K562 (cell line): ENCODE results near the gene CCDC136. TPM values are rescaled to one million over a fixed set of nuclear protein-coding genes. Genes with fewer than 3 reads are reported as not detected.

Experiments used
- ATAC-seq: fragments of 200-7000 bp; cut with Tn5 transposase; 3 replicates; pipeline ENCODE4 v1.9.1; 2020; ENCODE audit warnings: moderate library complexity
- BruUV-seq: library from RNA; stranded (reverse); fragments of 400-500 nt; replicated peaks from 2 replicates; lab custom pipeline; 2021; lab: Mats Ljungman, UMichigan
- CTCF ChIA-PET: fragments of 300-600 bp; formaldehyde crosslinking; extraction: SDS; loops from one replicate; lab custom pipeline; 2021; ENCODE audit warnings: low intra/inter-chr PET ratio; lab: Yijun Ruan, JAX
- POLR2A ChIA-PET: fragments of 300-600, 350-650 bp; sonication (Branson Sonifier 250); formaldehyde crosslinking; extraction: SDS; loops from one replicate; lab custom pipeline; 2021; ENCODE audit warnings: antibody characterized with exemption, inconsistent platforms; lab: Yijun Ruan, JAX
- DNase-seq, 4 experiments: peaks; one replicate each; pipeline versions ENCODE4 v3.0.0 to v3.0.0-alpha.2; 2011 to 2018; ENCODE audit warnings: low spot score in 3 of 4, mixed read lengths in 3 of 4; ENCODE audit errors: extremely low read depth in 1 of 4
- FAIRE-seq: peaks from 2 replicates; lab custom pipeline; 2011; peaks lifted over from hg19 to GRCh38; lab: Jason Lieb, UNC
- H2AFZ ChIP-seq: 2 replicates; pipeline ENCODE4 v1.6.0; 2011; ENCODE audit warnings: low read depth, low read length, control low read depth, inconsistent platforms
- H3K27ac ChIP-seq: fragments of 200-600 bp; 3 replicates; pipeline ENCODE4 v1.8.0; 2011; ENCODE audit warnings: low read depth, mild to moderate bottlenecking, control low read depth, inconsistent platforms, low read length, moderate library complexity, mixed read lengths; ENCODE audit errors: extremely low read depth
- H3K27me3 ChIP-seq, 2 experiments: fragments of 300-600 bp in 1 of 2; 2 replicates in 1 of 2; 3 replicates in 1 of 2; pipeline versions ENCODE4 v1.6.0 to v1.8.0; 2011; ENCODE audit warnings: inconsistent platforms in 2 of 2, low read length in 2 of 2, mild to moderate bottlenecking in 1 of 2, mixed read lengths in 1 of 2, moderate library complexity in 1 of 2; ENCODE audit not compliant: control insufficient read depth in 2 of 2, insufficient read depth in 2 of 2
- H3K36me3 ChIP-seq: fragments of 300-600 bp; 3 replicates; pipeline ENCODE4 v1.8.0; 2011; ENCODE audit warnings: mild to moderate bottlenecking, low read length, inconsistent platforms; ENCODE audit not compliant: control insufficient read depth, insufficient read depth
- H3K4me1 ChIP-seq, 2 experiments: fragments of 200-600 bp in 1 of 2; replicated peaks in 1 of 2; 2 replicates in 1 of 2; 3 replicates in 1 of 2; pipeline versions ENCODE4 v1.5.1 to v1.8.0; 2011; ENCODE audit warnings: inconsistent platforms in 2 of 2, low read length in 2 of 2, mild to moderate bottlenecking in 1 of 2, mixed read lengths in 1 of 2, moderate library complexity in 1 of 2; ENCODE audit not compliant: control insufficient read depth in 2 of 2, insufficient read depth in 2 of 2
- H3K4me2 ChIP-seq: 2 replicates; pipeline ENCODE4 v1.6.1; 2011; ENCODE audit warnings: low read length, control low read depth, inconsistent platforms, mixed read lengths; ENCODE audit not compliant: insufficient read depth
- H3K4me3 ChIP-seq: fragments of 200-600 bp; sonication (generic), shearing (Covaris generic); 2 replicates; pipeline ENCODE4 v1.5.1; 2016; ENCODE audit warnings: control low read depth, inconsistent platforms
- H3K79me2 ChIP-seq: fragments of 200-600 bp; 3 replicates; pipeline ENCODE4 v1.8.0; 2011; ENCODE audit warnings: low read length, inconsistent platforms; ENCODE audit not compliant: control insufficient read depth, insufficient read depth
- H3K9ac ChIP-seq, 2 experiments: 2 replicates each; pipeline versions ENCODE4 v1.6.0 to v1.6.1; 2011; ENCODE audit warnings: low read depth in 2 of 2, low read length in 2 of 2, control low read depth in 1 of 2, inconsistent platforms in 1 of 2, mild to moderate bottlenecking in 1 of 2, mixed read lengths in 1 of 2; ENCODE audit not compliant: insufficient read depth in 1 of 2
- H3K9me1 ChIP-seq: one replicate; pipeline ENCODE4 v1.6.0; 2011; ENCODE audit warnings: inconsistent platforms, mild to moderate bottlenecking, low read length, moderate library complexity; ENCODE audit not compliant: control insufficient read depth, insufficient read depth
- H3K9me3 ChIP-seq: replicated peaks from 2 replicates; pipeline ENCODE4 v1.5.1; 2011; ENCODE audit warnings: low read depth, low read length, inconsistent platforms; ENCODE audit not compliant: control insufficient read depth, insufficient read depth
- H4K20me1 ChIP-seq: replicated peaks from 2 replicates; pipeline ENCODE4 v1.6.1; 2011; ENCODE audit warnings: low read length, inconsistent platforms, mixed read lengths; ENCODE audit not compliant: control insufficient read depth, insufficient read depth
- CBFB ChIP-seq: sonication (generic); formaldehyde crosslinking; IDR thresholded peaks from 2 replicates; pipeline ENCODE4 v1.4.0; 2020; ENCODE audit warnings: mild to moderate bottlenecking, missing genetic modification reagents
- CCNT2 ChIP-seq: IDR thresholded peaks from 2 replicates; pipeline ENCODE4 v1.6.1; 2011; ENCODE audit warnings: borderline replicate concordance, low read depth, mild to moderate bottlenecking, moderate library complexity, mixed read lengths, low read length; ENCODE audit not compliant: insufficient read length; ENCODE audit errors: extremely low read depth
- CREBBP ChIP-seq: IDR thresholded peaks from one replicate; pipeline ENCODE4 v1.6.1; 2012; ENCODE audit warnings: low read depth, mild to moderate bottlenecking, control low read depth, inconsistent platforms, low read length
- GATAD2B ChIP-seq: fragments of 450-650 bp; IDR thresholded peaks from 2 replicates; pipeline ENCODE4 v1.6.1; 2017; ENCODE audit warnings: mild to moderate bottlenecking, borderline replicate concordance
- KAT7 ChIP-seq: sonication (generic); formaldehyde crosslinking; IDR thresholded peaks from 2 replicates; pipeline ENCODE4 v1.8.0; 2022; ENCODE audit warnings: missing genetic modification reagents, mild to moderate bottlenecking, borderline replicate concordance
- KHSRP ChIP-seq: fragments of 450-650 bp; IDR thresholded peaks from 2 replicates; pipeline ENCODE4 v1.6.1; 2017
- MCM7 ChIP-seq, 2 experiments: fragments of 450-650 bp; IDR thresholded peaks; 2 replicates each; pipeline ENCODE4 v1.6.1; 2016 to 2018
- POLR2G ChIP-seq: fragments of 200-400 bp; formaldehyde crosslinking; IDR thresholded peaks from 2 replicates; pipeline ENCODE4 v1.6.1; 2017; ENCODE audit warnings: low read depth, mild to moderate bottlenecking, antibody characterized with exemption, low read length, moderate library complexity
- RBM22 ChIP-seq: fragments of 200-400 bp; formaldehyde crosslinking; IDR thresholded peaks from 2 replicates; pipeline ENCODE4 v1.6.1; 2018; ENCODE audit warnings: low read length, low read depth; ENCODE audit not compliant: poor library complexity, severe bottlenecking
- SMAD4 ChIP-seq: fragments of 250-450 bp; sonication (Bioruptor Pico); conservative IDR thresholded peaks from 2 replicates; pipeline ENCODE4 v1.8.0; 2021; ENCODE audit warnings: inconsistent platforms, mild to moderate bottlenecking, moderate library complexity
- TRIM24 ChIP-seq, 2 experiments: fragments of 450-650 bp; IDR thresholded peaks; 2 replicates each; pipeline ENCODE4 v1.6.1; 2016
- ZNF174 ChIP-seq: fragments of 250-450 bp; sonication (Bioruptor Pico); IDR thresholded peaks from 2 replicates; pipeline ENCODE4 v1.4.0; 2020; ENCODE audit warnings: mild to moderate bottlenecking
- ZNF263 ChIP-seq: sonication (generic); formaldehyde crosslinking; IDR thresholded peaks from 2 replicates; pipeline ENCODE4 v1.8.0; 2022; ENCODE audit warnings: mild to moderate bottlenecking, missing genetic modification reagents, borderline replicate concordance
- ZNF668 ChIP-seq: fragments of 250-450 bp; sonication (Bioruptor Pico); IDR thresholded peaks from 2 replicates; pipeline ENCODE4 v1.8.0; 2022; ENCODE audit warnings: mild to moderate bottlenecking, inconsistent platforms
- WGBS: fragments of 100-300 bp; shearing (Covaris generic); methylation state at CpG from one replicate; pipeline ENCODE4 v1.1.6; 2016; ENCODE audit warnings: low coverage, mixed read lengths; ENCODE audit not compliant: insufficient coverage; ENCODE audit errors: missing lambda C conversion rate; 5-methylcytosine and 5-hydroxymethylcytosine counted together
- in situ Hi-C: fragments of 300-500 bp; cut with MboI; formaldehyde crosslinking; loops from 4 replicates; pipeline ENCODE4 v1.15.0; 2018; ENCODE audit warnings: inconsistent platforms, mixed read lengths
- intact Hi-C: fragments of 100-400 bp; cut with micrococcal nuclease; formaldehyde crosslinking; loops from 2 replicates; pipeline ENCODE4 v1.14.2; 2022
- polyA plus RNA-seq, 8 experiments: library from polyadenylated mRNA; depleted of rRNA in 4 of 8; stranded (reverse) in 5 of 8; unstranded in 3 of 8; fragments of >200 nt; fragmentation: Nextera tagmentation in 2 of 8; fragmentation: Illumina TruSeq in 1 of 8; extraction: Ambion mirVana in 2 of 8; extraction: Trizol in 1 of 8; gene quantifications; 2 replicates each; pipeline versions ENCODE4 v1.2.1 to v1.2.3, GENCODE V29; 2011 to 2014; ENCODE audit warnings: inconsistent platforms in 1 of 8, missing spikeins in 1 of 8
- total RNA-seq, 7 experiments: library from RNA; depleted of rRNA in 6 of 7; stranded (reverse); fragments of >200 nt in 6 of 7; fragmentation: Illumina TruSeq in 2 of 7; extraction: Trizol in 2 of 7; gene quantifications; 2 replicates each; pipeline versions ENCODE4 v1.2.1 to v1.2.3, GENCODE V29; 2011 to 2021; ENCODE audit warnings: low replicate concordance in 1 of 7
- TF ChIP-seq, protein P1 (sequence below): fragments of 450-650 bp; IDR thresholded peaks from 2 replicates; pipeline ENCODE4 v1.6.1; 2017; ENCODE audit warnings: mild to moderate bottlenecking, moderate library complexity
- TF ChIP-seq, protein P2 (sequence below): sonication (generic); IDR thresholded peaks from 2 replicates; pipeline ENCODE4 v1.6.1; 2016

The CCDC136 gene
- total and polyA plus RNA-seq, 9 of the 15 experiments (the other 6 are each of a cell fraction or from before 2014, with no cell fraction given): 2.4 to 40.8 (median 26.5) TPM

DNA sequence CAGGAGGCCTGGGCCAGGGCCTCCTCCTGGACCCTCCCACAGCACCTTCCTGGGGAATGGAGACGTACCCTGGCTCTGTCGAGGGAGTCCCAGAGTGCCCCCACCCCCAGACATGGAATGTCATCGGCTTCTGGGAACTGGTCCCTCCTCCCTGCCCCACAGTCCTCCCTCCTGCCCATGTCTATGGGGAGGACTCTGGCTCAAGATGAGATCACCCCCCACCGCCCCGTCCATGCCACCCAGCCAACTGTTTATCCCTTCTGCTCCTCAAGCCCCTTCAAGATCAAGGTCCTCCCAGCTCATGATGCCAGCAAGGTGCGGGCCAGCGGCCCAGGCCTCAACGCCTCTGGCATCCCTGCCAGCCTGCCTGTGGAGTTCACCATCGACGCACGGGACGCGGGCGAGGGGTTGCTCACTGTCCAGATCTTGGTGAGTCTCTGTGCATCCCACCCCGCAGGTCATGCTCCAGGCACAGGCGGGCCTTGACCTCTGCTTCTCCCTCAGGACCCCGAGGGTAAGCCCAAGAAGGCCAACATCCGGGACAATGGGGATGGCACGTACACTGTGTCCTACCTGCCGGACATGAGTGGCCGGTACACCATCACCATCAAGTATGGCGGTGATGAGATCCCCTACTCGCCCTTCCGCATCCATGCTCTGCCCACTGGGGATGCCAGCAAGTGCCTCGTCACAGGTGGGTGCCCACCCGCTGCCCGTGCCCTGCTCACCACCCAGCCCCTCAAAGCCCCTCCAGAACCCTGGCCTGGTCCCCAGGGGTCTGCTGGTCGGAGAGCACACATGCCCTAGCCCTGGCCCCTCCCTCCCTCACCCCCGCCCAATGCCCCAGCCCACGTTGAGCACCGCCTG is 56.8 kb downstream of the CCDC136 start:
- DNase-seq (no peak), FAIRE-seq (no peak)
- POLR2A ChIA-PET: interaction anchor here (1.0 to 5.1 kb wide), 5 partner anchors 8 to 16 kb away, joined by 3 to 47 read pairs (median 6); partner anchors contain the start of gene ATP6V1F

DNA sequence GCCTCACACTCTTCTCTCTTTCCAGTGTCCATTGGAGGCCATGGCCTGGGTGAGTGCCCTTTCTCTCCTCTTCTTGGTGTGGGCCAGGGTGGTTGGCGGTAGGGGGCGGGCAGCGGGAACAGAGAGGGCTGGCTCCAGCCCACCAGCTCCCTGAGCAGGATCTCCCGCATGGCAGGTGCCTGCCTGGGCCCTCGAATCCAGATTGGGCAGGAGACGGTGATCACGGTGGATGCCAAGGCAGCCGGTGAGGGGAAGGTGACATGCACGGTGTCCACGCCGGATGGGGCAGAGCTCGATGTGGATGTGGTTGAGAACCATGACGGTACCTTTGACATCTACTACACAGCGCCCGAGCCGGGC is 57.4 kb downstream of the CCDC136 start:
- ATAC-seq (no peak), DNase-seq (no peak), FAIRE-seq (no peak)
- no TSS peak for BruUV-seq
- WGBS: 96% methylated on average over 13 of the region's 16 CpGs
- H4K20me1 ChIP-seq: peaks cover 5% of the 10 kb centered on the region; the same call in 1 of the 2 replicates
- no peaks in the 10 kb centered on the region for H3K79me2 ChIP-seq
- H3K9me1 ChIP-seq: peaks cover 5% of the 10 kb centered on the region
- intact Hi-C loops (no loop called here), in situ Hi-C loops (no loop called here)
- ChIA-PET POLR2A (interaction anchor here (1.1 to 5.1 kb wide), 3 partner anchors 12 to 16 kb away, joined by 4 to 47 read pairs (median 8); partner anchors contain the start of gene ATP6V1F), CTCF (no interaction called here)
- no peak overlapping the region for H3K4me2 ChIP-seq
- H3K27ac ChIP-seq: no peak overlapping the region
- no peaks in the 10 kb centered on the region for H3K9me3 ChIP-seq
- H3K9ac ChIP-seq: peak overlapping the region in 1 of 2 experiments; percentile 37; a peak in 1 of 4 replicates
- H2AFZ ChIP-seq: no peak overlapping the region
- H3K4me1 ChIP-seq: peaks cover 0 to 24% of the 10 kb centered on the region in 2 experiments; a peak in 1 of 5 replicates
- H3K36me3 ChIP-seq: peaks cover 99% of the 10 kb centered on the region
- no peak overlapping the region for H3K4me3 ChIP-seq
- no peaks in the 10 kb centered on the region for H3K27me3 ChIP-seq
- TF ChIP-seq, protein P1, sequence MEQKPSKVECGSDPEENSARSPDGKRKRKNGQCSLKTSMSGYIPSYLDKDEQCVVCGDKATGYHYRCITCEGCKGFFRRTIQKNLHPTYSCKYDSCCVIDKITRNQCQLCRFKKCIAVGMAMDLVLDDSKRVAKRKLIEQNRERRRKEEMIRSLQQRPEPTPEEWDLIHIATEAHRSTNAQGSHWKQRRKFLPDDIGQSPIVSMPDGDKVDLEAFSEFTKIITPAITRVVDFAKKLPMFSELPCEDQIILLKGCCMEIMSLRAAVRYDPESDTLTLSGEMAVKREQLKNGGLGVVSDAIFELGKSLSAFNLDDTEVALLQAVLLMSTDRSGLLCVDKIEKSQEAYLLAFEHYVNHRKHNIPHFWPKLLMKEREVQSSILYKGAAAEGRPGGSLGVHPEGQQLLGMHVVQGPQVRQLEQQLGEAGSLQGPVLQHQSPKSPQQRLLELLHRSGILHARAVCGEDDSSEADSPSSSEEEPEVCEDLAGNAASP: no peak
- TF ChIP-seq KAT7 (CRISPR knock-in tag): no peak
- TF ChIP-seq, protein P2, sequence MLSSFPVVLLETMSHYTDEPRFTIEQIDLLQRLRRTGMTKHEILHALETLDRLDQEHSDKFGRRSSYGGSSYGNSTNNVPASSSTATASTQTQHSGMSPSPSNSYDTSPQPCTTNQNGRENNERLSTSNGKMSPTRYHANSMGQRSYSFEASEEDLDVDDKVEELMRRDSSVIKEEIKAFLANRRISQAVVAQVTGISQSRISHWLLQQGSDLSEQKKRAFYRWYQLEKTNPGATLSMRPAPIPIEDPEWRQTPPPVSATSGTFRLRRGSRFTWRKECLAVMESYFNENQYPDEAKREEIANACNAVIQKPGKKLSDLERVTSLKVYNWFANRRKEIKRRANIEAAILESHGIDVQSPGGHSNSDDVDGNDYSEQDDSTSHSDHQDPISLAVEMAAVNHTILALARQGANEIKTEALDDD: no peak
- TF ChIP-seq SMAD4 (CRISPR knock-in tag): no peak
- TF ChIP-seq GATAD2B: no peak
- TF ChIP-seq ZNF174 (CRISPR knock-in tag): no peak
- no peak for TF ChIP-seq CREBBP
- TF ChIP-seq ZNF668 (CRISPR knock-in tag): no peak
- no peak for TF ChIP-seq CCNT2

More for the DNA sequence above, 56.8 kb downstream of the CCDC136 start:
- no peak overlapping the region for H2AFZ ChIP-seq
- 97% methylated on average over 27 of the region's 31 CpGs for WGBS
- H3K9ac ChIP-seq: no peak overlapping the region; a peak in 1 of 4 replicates
- no peaks in the 10 kb centered on the region for H3K79me2 ChIP-seq
- ATAC-seq: no peak
- H3K36me3 ChIP-seq: peaks cover 99% of the 10 kb centered on the region
- peaks cover 11% of the 10 kb centered on the region; the same call in 1 of the 2 replicates for H4K20me1 ChIP-seq
- no peak overlapping the region for H3K27ac ChIP-seq
- intact Hi-C loops (no loop called here), in situ Hi-C loops (no loop called here)
- peaks cover 9% of the 10 kb centered on the region for H3K9me1 ChIP-seq
- no peak overlapping the region for H3K4me2 ChIP-seq
- CTCF ChIA-PET: no interaction called here
- H3K27me3 ChIP-seq: no peaks in the 10 kb centered on the region
- H3K4me1 ChIP-seq: peaks cover 0 to 18% of the 10 kb centered on the region in 2 experiments; a peak in 1 of 5 replicates
- H3K4me3 ChIP-seq: no peak overlapping the region
- TF ChIP-seq RBM22 (peak; percentile 89), ZNF263 (CRISPR knock-in tag) (peak; percentile 74), MCM7 (IDR thresholded peaks at IDR 0.05) (no peak), POLR2G (peak; percentile 51; the same call in 1 of the 2 replicates), KHSRP (no peak), CBFB (CRISPR knock-in tag) (0 out of 2 replicates have a peak, but pooled peaks have one; percentile 28), TRIM24 (IDR thresholded peaks at IDR 0.05) (no peak)
- no TSS peak for BruUV-seq
- no peaks in the 10 kb centered on the region for H3K9me3 ChIP-seq
